Keratinocyte (primary cell): ENCODE results near the gene BMPR1B. TPM values are rescaled to one million over a fixed set of nuclear protein-coding genes. Genes with fewer than 3 reads are reported as not detected.

Source experiments
- DNase-seq: peaks from one replicate; pipeline ENCODE4 v3.0.0-alpha.2; 2011; ENCODE audit warnings: low read depth, missing footprints, low spot score
- FAIRE-seq: peaks from 2 replicates; lab custom pipeline; 2011; peaks lifted over from hg19 to GRCh38; lab: Jason Lieb, UNC
- H2AFZ ChIP-seq: 2 replicates; pipeline ENCODE4 v1.6.0; 2012; ENCODE audit warnings: low read length, control low read depth, inconsistent platforms; ENCODE audit not compliant: control insufficient read depth
- H3K27ac ChIP-seq: 2 replicates; pipeline ENCODE4 v1.5.1; 2011; ENCODE audit warnings: low read length; ENCODE audit not compliant: control insufficient read depth, insufficient read depth
- H3K27me3 ChIP-seq: 3 replicates; pipeline ENCODE4 v1.6.0; 2011; ENCODE audit warnings: low read length; ENCODE audit not compliant: control insufficient read depth, insufficient read depth; ENCODE audit errors: extremely low read depth
- H3K36me3 ChIP-seq, 2 experiments: 2 replicates in 1 of 2; 3 replicates in 1 of 2; pipeline ENCODE4 v1.5.1; 2011; ENCODE audit warnings: low read length in 2 of 2, mild to moderate bottlenecking in 1 of 2; ENCODE audit not compliant: control insufficient read depth in 2 of 2, insufficient read depth in 2 of 2; ENCODE audit errors: extremely low read depth in 1 of 2
- H3K4me1 ChIP-seq: 3 replicates; pipeline ENCODE4 v1.5.1; 2011; ENCODE audit warnings: low read length; ENCODE audit not compliant: control insufficient read depth, insufficient read depth; ENCODE audit errors: extremely low read depth
- H3K4me2 ChIP-seq: 3 replicates; pipeline ENCODE4 v1.6.0; 2011; ENCODE audit warnings: low read depth, low read length; ENCODE audit not compliant: control insufficient read depth, insufficient read depth; ENCODE audit errors: extremely low read depth
- H3K4me3 ChIP-seq, 3 experiments: fragments of 200-600 bp in 1 of 3; sonication (generic) in 1 of 3; 2 replicates in 2 of 3; 3 replicates in 1 of 3; pipeline ENCODE4 v1.5.1; 2011 to 2016; ENCODE audit warnings: low read length in 3 of 3, mild to moderate bottlenecking in 3 of 3, control low read depth in 2 of 3, inconsistent platforms in 1 of 3, low read depth in 1 of 3, mixed read lengths in 1 of 3, mixed run types in 1 of 3, moderate library complexity in 1 of 3; ENCODE audit not compliant: control insufficient read depth in 2 of 3, insufficient read depth in 2 of 3; ENCODE audit errors: extremely low read depth in 1 of 3
- H3K79me2 ChIP-seq: 2 replicates; pipeline ENCODE4 v1.6.0; 2012; ENCODE audit warnings: low read length; ENCODE audit not compliant: control insufficient read depth, insufficient read depth
- H3K9ac ChIP-seq: 3 replicates; pipeline ENCODE4 v1.6.0; 2011; ENCODE audit warnings: low read length; ENCODE audit not compliant: control insufficient read depth, insufficient read depth; ENCODE audit errors: extremely low read depth
- H3K9me1 ChIP-seq: 3 replicates; pipeline ENCODE4 v1.6.0; 2011; ENCODE audit warnings: low read length; ENCODE audit not compliant: control insufficient read depth, insufficient read depth; ENCODE audit errors: extremely low read depth
- H3K9me3 ChIP-seq: 2 replicates; pipeline ENCODE4 v1.5.1; 2012; ENCODE audit warnings: low read depth, low read length; ENCODE audit not compliant: control insufficient read depth
- H4K20me1 ChIP-seq: 3 replicates; pipeline ENCODE4 v1.6.0; 2011; ENCODE audit warnings: low read length; ENCODE audit not compliant: control insufficient read depth, insufficient read depth; ENCODE audit errors: extremely low read depth
- EZH2 ChIP-seq: IDR thresholded peaks from one replicate; pipeline ENCODE4 v1.6.1; 2012; ENCODE audit warnings: inconsistent platforms, mild to moderate bottlenecking, low read length, moderate library complexity
- dilution Hi-C: fragments of 300-500 bp; cut with MboI; formaldehyde crosslinking; loops from one replicate; pipeline ENCODE4 v1.7.0; 2020; ENCODE audit warnings: low sequenced_read_pairs; ENCODE audit not compliant: extremely low pct_ligation_motif_present
- polyA plus RNA-seq, 5 experiments: library from polyadenylated mRNA; depleted of rRNA in 3 of 5; stranded (reverse) in 3 of 5; stranded (forward) in 1 of 5; unstranded in 1 of 5; fragments of >200 nt; gene quantifications; 1 replicate in 1 of 5; 2 replicates in 3 of 5; 3 replicates in 1 of 5; pipeline versions ENCODE4 v1.2.1 to v1.2.3, GENCODE V29; 2011 to 2012; ENCODE audit warnings: missing spikeins in 2 of 5, low read depth in 1 of 5, low replicate concordance in 1 of 5
- TF ChIP-seq, protein P1 (sequence below), 3 experiments: IDR thresholded peaks in 1 of 3; conservative IDR thresholded peaks in 1 of 3; optimal IDR thresholded peaks in 1 of 3; 2 replicates in 2 of 3; 3 replicates in 1 of 3; pipeline versions ENCODE3 to v1.5.1; 2011; ENCODE audit warnings: low read length in 3 of 3, mild to moderate bottlenecking in 3 of 3, moderate library complexity in 2 of 3, control low read depth in 1 of 3, inconsistent platforms in 1 of 3; ENCODE audit not compliant: insufficient read depth in 2 of 3; ENCODE audit errors: extremely low read depth in 1 of 3

BMPR1B gene
- polyA plus RNA-seq, 1 donor (not counting 4 experiments of a cell fraction or from before 2014, with no cell fraction given) = 0.89 TPM

DNA sequence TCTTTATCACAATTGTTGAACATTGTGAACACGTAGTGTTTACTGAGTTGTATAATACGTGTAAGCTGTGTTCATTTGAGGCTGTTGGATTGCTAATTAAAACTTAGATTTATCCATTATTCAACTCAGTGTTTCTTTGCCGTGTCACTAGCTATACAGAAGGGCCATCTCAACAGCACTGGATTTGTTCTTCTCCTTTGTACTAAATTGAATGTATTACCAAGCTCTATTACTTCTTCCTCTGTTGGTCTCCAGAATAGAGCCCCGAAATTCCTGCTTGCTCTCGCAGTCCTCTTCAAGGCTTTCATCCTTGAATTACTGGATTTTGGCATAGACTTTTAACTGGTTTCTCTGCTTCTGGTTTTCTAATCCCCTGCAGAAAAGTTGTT, 182.8 kb downstream of the BMPR1B start:
- H3K9ac ChIP-seq = no peak overlapping the region
- no peaks in the 10 kb centered on the region for H3K9me3 ChIP-seq
- FAIRE-seq (no peak), DNase-seq (no peak)
- TF ChIP-seq, protein P1, sequence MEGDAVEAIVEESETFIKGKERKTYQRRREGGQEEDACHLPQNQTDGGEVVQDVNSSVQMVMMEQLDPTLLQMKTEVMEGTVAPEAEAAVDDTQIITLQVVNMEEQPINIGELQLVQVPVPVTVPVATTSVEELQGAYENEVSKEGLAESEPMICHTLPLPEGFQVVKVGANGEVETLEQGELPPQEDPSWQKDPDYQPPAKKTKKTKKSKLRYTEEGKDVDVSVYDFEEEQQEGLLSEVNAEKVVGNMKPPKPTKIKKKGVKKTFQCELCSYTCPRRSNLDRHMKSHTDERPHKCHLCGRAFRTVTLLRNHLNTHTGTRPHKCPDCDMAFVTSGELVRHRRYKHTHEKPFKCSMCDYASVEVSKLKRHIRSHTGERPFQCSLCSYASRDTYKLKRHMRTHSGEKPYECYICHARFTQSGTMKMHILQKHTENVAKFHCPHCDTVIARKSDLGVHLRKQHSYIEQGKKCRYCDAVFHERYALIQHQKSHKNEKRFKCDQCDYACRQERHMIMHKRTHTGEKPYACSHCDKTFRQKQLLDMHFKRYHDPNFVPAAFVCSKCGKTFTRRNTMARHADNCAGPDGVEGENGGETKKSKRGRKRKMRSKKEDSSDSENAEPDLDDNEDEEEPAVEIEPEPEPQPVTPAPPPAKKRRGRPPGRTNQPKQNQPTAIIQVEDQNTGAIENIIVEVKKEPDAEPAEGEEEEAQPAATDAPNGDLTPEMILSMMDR (optimal IDR thresholded peaks at IDR 0.05 in 1 of 3, IDR thresholded peaks at IDR 0.05 in 1 of 3, conservative IDR thresholded peaks at IDR 0.05 in 1 of 3; ENCODE audit: extremely low read depth in 1 of 3, insufficient read depth in 2 of 3, low read length in 3 of 3) = no peak
- no peaks in the 10 kb centered on the region for H3K27me3 ChIP-seq
- no peaks in the 10 kb centered on the region for H3K4me1 ChIP-seq
- H3K27ac ChIP-seq = no peak overlapping the region
- no peak overlapping the region for H3K4me2 ChIP-seq
- no peak overlapping the region for H3K4me3 ChIP-seq
- no peaks in the 10 kb centered on the region for H4K20me1 ChIP-seq
- no peak overlapping the region for H2AFZ ChIP-seq
- no peaks in the 10 kb centered on the region for H3K36me3 ChIP-seq
- H3K9me1 ChIP-seq = no peaks in the 10 kb centered on the region
- dilution Hi-C loops = no loop called here
- H3K79me2 ChIP-seq = no peaks in the 10 kb centered on the region

DNA sequence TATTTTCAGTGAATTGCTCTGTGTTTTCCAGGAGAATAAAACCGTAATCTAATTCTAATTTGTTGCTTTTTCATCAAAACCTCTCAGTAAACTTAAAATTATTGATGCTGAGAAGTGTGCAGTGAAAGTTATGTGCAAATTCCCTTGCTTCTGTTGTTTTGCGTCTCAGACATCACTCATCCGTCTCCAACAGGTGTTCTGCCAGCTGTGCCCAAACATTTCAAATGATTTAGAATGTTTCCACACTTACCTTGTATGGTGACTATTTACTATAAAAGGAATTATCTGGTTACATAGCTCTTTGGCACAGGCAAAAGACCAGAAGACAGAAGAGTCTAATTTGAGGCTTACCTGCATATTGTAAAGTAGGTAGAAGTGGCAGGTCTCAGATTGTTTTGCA, 184.0 kb downstream of the BMPR1B start:
- Histone ChIP-seq H3K4me2 (no peak overlapping the region), H3K9me3 (no peaks in the 10 kb centered on the region), H3K36me3 (no peaks in the 10 kb centered on the region), H3K27ac (no peak overlapping the region), H3K9me1 (no peaks in the 10 kb centered on the region), H2AFZ (no peak overlapping the region), H3K79me2 (no peaks in the 10 kb centered on the region), H3K4me3 (no peak overlapping the region), H3K27me3 (no peaks in the 10 kb centered on the region), H4K20me1 (no peaks in the 10 kb centered on the region), H3K9ac (no peak overlapping the region), H3K4me1 (no peaks in the 10 kb centered on the region)
- TF ChIP-seq, protein P1 (optimal IDR thresholded peaks at IDR 0.05 in 1 of 3, IDR thresholded peaks at IDR 0.05 in 1 of 3, conservative IDR thresholded peaks at IDR 0.05 in 1 of 3; ENCODE audit: extremely low read depth in 1 of 3, insufficient read depth in 2 of 3, low read length in 3 of 3) = no peak
- no peak for TF ChIP-seq EZH2
- no peak for FAIRE-seq
- dilution Hi-C loops = no loop called here
- DNase-seq = no peak
